ENCODE measurements around the gene ANXA3. TPM values are rescaled to one million over a fixed set of nuclear protein-coding genes. Genes with fewer than 3 reads are reported as not detected.
"Not testable (repeated sequence)": the region's sequence is repeated elsewhere in the genome, so short reads cannot be mapped to it uniquely, and the experiment has no call there.

Gene ANXA3
- total RNA-seq, 6 donors from 2014 or later: 113 to 484 (median 269) TPM

GRCh38 chr4:78542373-78542772, 9.2 kb upstream of the ANXA3 start:
- peaks cover 3 to 11% (median 5%) of the 10 kb centered on the region in 4 donors for H3K4me1 ChIP-seq
- H3K27me3 ChIP-seq: no peaks in the 10 kb centered on the region
- no peaks in the 10 kb centered on the region for H3K36me3 ChIP-seq
- H3K27ac ChIP-seq: no peak overlapping the region
- DNase-seq (no peak), ATAC-seq (ENCODE audit: low FRiP score in 2 of 2) (peak; percentile 22 to 65)
- H3K4me3 ChIP-seq: no peak overlapping the region
- TF ChIP-seq POLR2A (IDR thresholded peaks at IDR 0.05) (no peak), CTCF (IDR thresholded peaks at IDR 0.05) (no peak), POLR2AphosphoS5 (IDR thresholded peaks at IDR 0.05) (no peak), EP300 (IDR thresholded peaks at IDR 0.05) (no peak)
- WGBS, 2 donors: 74 to 82% methylated on average over 5 of the region's 5 CpGs
- H3K9me3 ChIP-seq: no peaks in the 10 kb centered on the region

GRCh38 chr4:78543424-78544125, 8.0 kb upstream of the ANXA3 start:
- WGBS, 2 donors: 79 to 84% methylated on average over 2 of the region's 2 CpGs
- peaks cover 3 to 11% (median 5%) of the 10 kb centered on the region in 4 donors for H3K4me1 ChIP-seq
- no peak for DNase-seq
- TF ChIP-seq POLR2A (IDR thresholded peaks at IDR 0.05): no peak
- no peak for TF ChIP-seq POLR2AphosphoS5 (IDR thresholded peaks at IDR 0.05)
- no peak for TF ChIP-seq EP300 (IDR thresholded peaks at IDR 0.05)
- TF ChIP-seq CTCF (IDR thresholded peaks at IDR 0.05): no peak
- ATAC-seq (ENCODE audit: low FRiP score in 2 of 2): no peak
- no peaks in the 10 kb centered on the region for H3K36me3 ChIP-seq
- H3K4me3 ChIP-seq: no peak overlapping the region
- no peak overlapping the region for H3K27ac ChIP-seq
- H3K27me3 ChIP-seq: no peaks in the 10 kb centered on the region
- H3K9me3 ChIP-seq: no peaks in the 10 kb centered on the region

GRCh38 chr4:78544678-78545077, 6.9 kb upstream of the ANXA3 start:
- WGBS, 2 donors: 33 to 48% methylated on average over 2 of the region's 2 CpGs
- no peaks in the 10 kb centered on the region for H3K36me3 ChIP-seq

GRCh38 chr4:78545275-78546246, 6.0 kb upstream of the ANXA3 start:
- Histone ChIP-seq H3K4me3 (no peak overlapping the region), H3K4me1 (peaks cover 3 to 11% (median 5%) of the 10 kb centered on the region in 4 donors), H3K36me3 (no peaks in the 10 kb centered on the region), H3K27me3 (no peaks in the 10 kb centered on the region), H3K9me3 (no peaks in the 10 kb centered on the region), H3K27ac (peak overlapping the region in 1 of 4 donors; percentile 17)
- ATAC-seq (ENCODE audit: low FRiP score in 2 of 2): peak in 1 of 2 donors; percentile 76
- WGBS, 2 donors: 63 to 73% methylated on average over 5 of the region's 5 CpGs
- TF ChIP-seq POLR2AphosphoS5 (IDR thresholded peaks at IDR 0.05) (no peak), EP300 (IDR thresholded peaks at IDR 0.05) (no peak), CTCF (IDR thresholded peaks at IDR 0.05) (no peak), POLR2A (IDR thresholded peaks at IDR 0.05) (no peak)
- no peak for DNase-seq

More at GRCh38 chr4:78544678-78545077, 6.9 kb upstream of the ANXA3 start:
- H3K4me3 ChIP-seq: no peak overlapping the region
- peaks cover 3 to 11% (median 5%) of the 10 kb centered on the region in 4 donors for H3K4me1 ChIP-seq
- no peak for ATAC-seq (ENCODE audit: low FRiP score in 2 of 2)
- no peak for TF ChIP-seq POLR2AphosphoS5 (IDR thresholded peaks at IDR 0.05)
- TF ChIP-seq POLR2A (IDR thresholded peaks at IDR 0.05): no peak
- no peak for TF ChIP-seq EP300 (IDR thresholded peaks at IDR 0.05)
- no peak for TF ChIP-seq CTCF (IDR thresholded peaks at IDR 0.05)
- no peak for DNase-seq
- H3K27me3 ChIP-seq: no peaks in the 10 kb centered on the region
- H3K27ac ChIP-seq: peak overlapping the region in 1 of 4 donors; percentile 17
- no peaks in the 10 kb centered on the region for H3K9me3 ChIP-seq

GRCh38 chr4:78547899-78548298, 3.7 kb upstream of the ANXA3 start:
- WGBS, 2 donors: 92% methylated on average over 22 of the region's 28 CpGs; no CpG with 5 or more reads in 1 of the 2 donors
- not testable (repeated sequence) for H3K36me3 ChIP-seq; ATAC-seq (ENCODE audit: low FRiP score in 2 of 2); H3K9me3 ChIP-seq; H3K4me3 ChIP-seq; H3K27me3 ChIP-seq; H3K27ac ChIP-seq
- peaks cover 4 to 22% (median 17%) of the 10 kb centered on the region in 4 donors for H3K4me1 ChIP-seq
- peak in 1 of 2 donors; percentile 66 for DNase-seq

GRCh38 chr4:78548889-78549288, 2.7 kb upstream of the ANXA3 start:
- ATAC-seq (ENCODE audit: low FRiP score in 2 of 2); H3K27me3 ChIP-seq; H3K9me3 ChIP-seq; H3K4me3 ChIP-seq; H3K27ac ChIP-seq; H3K36me3 ChIP-seq; DNase-seq: not testable (repeated sequence)
- WGBS, 2 donors: 76 to 88% methylated on average over 2 of the region's 4 CpGs
- peaks cover 5 to 29% (median 21%) of the 10 kb centered on the region in 4 donors for H3K4me1 ChIP-seq
